Stimulated activated CD4-positive, alpha-beta T cell treated with anti-CD3 and anti-CD28 coated beads, TNF-alpha, amount 100 ng/mL, for 48 hours (primary cell): Measurements from ENCODE around the gene PPFIBP1.
A peak's percentile ranks its signal among the peaks of the same experiment; 100 is the strongest.
"Not testable (repeated sequence)": the region's sequence is repeated elsewhere in the genome, so short reads cannot be mapped to it uniquely, and the experiment has no call there.

Experiments used
- DNase-seq, 3 donors: peaks; one replicate each; pipeline ENCODE4 v3.0.0-alpha.2; 2020; ENCODE audit warnings: low read depth in 3 of 3

The PPFIBP1 gene

DNA sequence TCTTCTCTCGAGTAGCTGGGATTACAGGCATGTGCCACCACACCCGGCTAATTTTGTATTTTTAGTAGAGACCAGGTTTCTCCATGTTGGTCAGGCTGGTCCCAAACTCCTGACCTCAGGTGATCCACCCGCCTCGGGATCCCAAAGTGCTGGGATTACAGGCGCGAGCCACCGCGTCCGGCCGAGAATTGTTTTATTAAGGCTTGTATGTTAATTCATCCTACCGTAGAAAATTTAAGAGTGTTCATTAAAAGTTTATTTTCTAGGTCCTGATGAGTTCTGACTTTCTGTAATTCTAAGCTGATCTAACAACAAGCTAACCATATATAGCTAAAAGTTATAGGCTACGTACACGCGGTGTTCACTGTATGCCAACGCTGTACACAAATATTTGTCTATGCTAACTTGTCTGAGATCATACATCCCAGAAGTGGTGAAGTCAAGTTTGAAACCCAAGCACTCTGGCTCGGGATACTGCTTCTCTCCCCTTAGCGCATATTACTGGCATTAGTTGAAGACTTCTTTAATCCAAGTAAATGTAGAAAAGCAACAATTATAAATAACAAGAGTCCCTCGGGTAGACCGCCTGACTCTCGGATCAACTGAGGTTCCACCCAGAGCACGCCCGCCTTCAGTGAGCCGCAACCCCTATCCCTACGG, 186.1 kb downstream of the PPFIBP1 start:
- no peak for DNase-seq

DNA sequence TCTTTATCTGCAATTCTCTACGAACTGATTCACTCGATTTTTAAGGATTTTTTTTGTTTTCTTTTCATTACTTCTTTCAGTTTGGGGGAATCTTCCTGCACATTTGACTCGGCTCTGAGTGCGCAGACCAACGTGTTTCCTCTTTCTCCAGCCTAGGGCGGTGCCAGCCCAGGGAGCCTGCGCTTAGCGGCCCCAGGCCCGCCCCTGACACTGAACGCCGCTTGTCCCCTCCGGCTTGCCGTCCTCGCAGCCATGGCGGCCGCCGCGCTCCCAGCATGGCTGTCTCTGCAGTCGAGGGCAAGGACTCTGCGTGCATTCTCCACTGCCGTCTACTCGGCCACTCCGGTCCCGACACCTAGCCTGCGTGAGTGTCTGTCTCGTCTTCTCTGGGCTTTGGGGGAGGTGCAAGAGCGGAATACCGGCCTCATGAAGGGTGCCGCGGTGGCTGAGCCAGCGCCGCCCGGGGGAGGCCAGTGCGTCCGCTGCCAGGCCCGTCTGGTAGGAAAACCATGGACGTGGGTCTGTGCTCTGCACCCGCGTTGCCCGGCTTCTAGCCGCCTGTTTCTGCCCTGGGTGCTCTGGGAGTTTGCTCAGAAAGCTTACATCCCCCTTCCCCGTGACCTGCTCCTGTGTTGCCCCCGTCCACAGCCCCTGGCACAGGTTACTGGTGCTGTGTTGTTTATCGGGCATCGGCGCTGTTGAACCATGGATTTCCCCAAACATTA, 186.7 kb downstream of the PPFIBP1 start, which contains the start of gene MRPS35:
Gene MRPS35 (plus strand): TSS at position 241 of the 725 bp plus-strand sequence. CDS start 12 bp downstream, at position 253.
- peak; percentile 79 to 86 (median 84) for DNase-seq

GRCh38 chr12:27711317-27711682, 187.3 kb downstream of the PPFIBP1 start:
- no peak for DNase-seq

- DNase-seq: no peak
Observed at GRCh38 chr12:27711967-27712366, 188.0 kb downstream of the PPFIBP1 start.

DNA sequence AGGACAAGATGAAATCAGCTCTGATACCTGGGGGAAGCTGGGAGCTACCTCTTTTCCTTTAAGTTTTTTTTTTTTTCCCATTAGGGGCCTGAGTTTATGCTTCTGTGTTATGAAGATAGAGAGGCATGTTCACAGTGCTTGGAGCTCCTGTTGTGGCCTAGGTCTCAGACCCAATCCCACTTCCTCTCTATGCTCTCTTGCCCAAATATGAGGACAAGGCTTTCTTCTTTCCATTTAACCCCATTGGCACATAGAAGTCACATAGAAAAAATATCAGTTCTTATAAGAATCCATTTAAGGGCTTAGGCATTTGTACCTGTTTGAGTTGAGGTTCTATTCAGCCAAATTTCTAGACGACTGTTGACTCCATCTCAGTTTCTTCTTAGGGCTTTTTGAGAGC, 199.2 kb downstream of the PPFIBP1 start:
- DNase-seq: no peak

GRCh38 chr12:27730097-27730588, 206.1 kb downstream of the PPFIBP1 start:
- no peak for DNase-seq

DNA sequence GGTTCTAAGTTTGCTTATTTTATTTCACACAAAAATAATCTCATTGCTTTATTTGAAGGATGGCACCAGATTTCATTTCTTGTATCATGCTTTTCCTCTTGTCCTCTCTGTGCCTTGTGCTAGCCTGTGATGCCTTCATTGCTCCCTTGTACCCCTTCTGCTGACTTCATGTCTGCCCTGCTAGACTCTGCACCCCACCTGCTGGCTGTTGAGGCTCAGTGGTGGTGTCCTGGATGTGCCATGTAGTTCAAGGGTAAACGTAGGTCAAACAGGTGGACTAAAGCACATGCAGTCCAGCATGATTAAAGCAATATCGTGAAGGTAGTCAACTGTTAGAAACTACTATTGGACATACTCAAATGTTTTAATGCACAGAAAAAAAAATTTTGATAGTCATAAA, 208.3 kb downstream of the PPFIBP1 start:
- no peak for DNase-seq

DNA sequence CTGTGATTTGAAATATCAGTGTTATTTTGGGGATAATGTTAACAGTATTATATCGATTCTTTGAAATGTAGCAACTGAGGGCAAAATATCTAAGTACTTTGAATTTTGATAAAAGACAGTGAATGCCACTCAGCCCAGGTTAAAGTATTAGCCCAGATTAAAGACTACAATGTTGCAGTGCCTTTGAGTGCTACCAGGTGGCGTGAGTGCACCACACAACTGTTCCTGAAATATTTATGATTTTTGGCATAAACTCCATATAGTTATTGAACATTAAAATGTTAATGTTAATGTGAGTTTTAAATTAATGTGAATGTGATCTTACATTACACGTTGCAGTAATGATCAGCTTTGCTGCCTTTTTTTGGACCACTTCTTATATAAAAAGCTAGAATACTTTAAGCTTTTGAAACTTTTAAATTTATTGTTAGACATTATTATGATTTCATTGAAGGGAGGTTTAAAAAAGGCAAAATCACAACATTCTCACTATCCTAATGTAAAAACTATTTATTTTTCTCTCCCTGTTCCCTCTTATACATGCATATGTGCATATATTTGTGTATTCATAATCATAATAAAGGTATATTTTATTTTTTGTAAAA, 209.1 kb downstream of the PPFIBP1 start:
- no peak for DNase-seq

- DNase-seq: no peak
Observed at GRCh38 chr12:27733791-27734190, 209.8 kb downstream of the PPFIBP1 start.

GRCh38 chr12:27734321-27734720, 210.3 kb downstream of the PPFIBP1 start:
- not testable (repeated sequence) for DNase-seq

DNA sequence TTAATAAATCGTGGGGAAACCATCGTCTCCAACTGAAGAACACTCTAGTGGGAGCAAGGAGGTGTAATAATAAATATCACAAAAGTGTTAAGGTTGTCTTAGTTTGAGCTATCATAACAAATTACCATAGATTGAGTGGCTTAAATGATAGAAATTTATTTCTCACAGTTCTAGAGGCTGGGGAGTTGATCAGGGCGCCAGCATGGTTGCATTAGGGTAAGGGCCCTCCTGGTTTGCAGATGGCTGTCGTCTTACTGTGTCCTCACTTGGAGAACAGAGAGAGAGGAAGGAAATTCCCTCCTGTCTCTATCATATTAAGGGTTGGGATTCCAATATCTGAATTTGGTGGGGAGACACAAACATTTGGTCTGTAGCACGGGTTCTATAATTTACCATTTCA, 219.6 kb downstream of the PPFIBP1 start:
- DNase-seq: no peak
